HepG2 (cell line): Measurements from ENCODE around the gene CCNB1IP1. TPM values are rescaled to one million over a fixed set of nuclear protein-coding genes. Genes with fewer than 3 reads are reported as not detected.

Source experiments
- ATF1 ChIP-seq: IDR thresholded peaks from 2 replicates; pipeline ENCODE4 v1.6.1; 2016; ENCODE audit warnings: mild to moderate bottlenecking, control low read depth
- BCLAF1 ChIP-seq: fragments of 450-650 bp; IDR thresholded peaks from 2 replicates; pipeline ENCODE4 v1.6.1; 2017; ENCODE audit warnings: mild to moderate bottlenecking
- EHMT2 ChIP-seq: fragments of 200-600 bp; sonication (generic); IDR thresholded peaks from 2 replicates; pipeline ENCODE4 v1.7.0; 2017; ENCODE audit warnings: antibody characterized with exemption, low read depth, low read length, borderline replicate concordance
- ELF1 ChIP-seq: sonication (generic); formaldehyde crosslinking; IDR thresholded peaks from 2 replicates; pipeline ENCODE4 v1.4.0; 2020; ENCODE audit warnings: missing genetic modification reagents
- HDAC2 ChIP-seq: sonication (generic); formaldehyde crosslinking; IDR thresholded peaks from 2 replicates; pipeline ENCODE4 v1.4.0; 2020; ENCODE audit warnings: missing genetic modification reagents
- HES4 ChIP-seq: sonication (generic); formaldehyde crosslinking; IDR thresholded peaks from 2 replicates; pipeline ENCODE4 v1.9.0; 2021; ENCODE audit warnings: mild to moderate bottlenecking, missing genetic modification reagents, borderline replicate concordance
- KDM2A ChIP-seq: sonication (generic); formaldehyde crosslinking; IDR thresholded peaks from 2 replicates; pipeline ENCODE4 v1.4.0; 2020; ENCODE audit warnings: low read depth, missing genetic modification reagents, borderline replicate concordance
- NCOA1 ChIP-seq: sonication (generic); formaldehyde crosslinking; IDR thresholded peaks from 2 replicates; pipeline ENCODE4 v1.9.0; 2021; ENCODE audit warnings: missing genetic modification reagents
- NCOA2 ChIP-seq: sonication (generic); formaldehyde crosslinking; IDR thresholded peaks from 2 replicates; pipeline ENCODE4 v1.8.0; 2022; ENCODE audit warnings: inconsistent platforms
- SAP130 ChIP-seq: IDR thresholded peaks from 2 replicates; pipeline ENCODE4 v1.6.1; 2016; ENCODE audit warnings: low read depth
- SIN3B ChIP-seq: fragments of 150-350 bp; IDR thresholded peaks from 2 replicates; pipeline ENCODE4 v1.6.1; 2014; ENCODE audit warnings: low read length
- TCF12 ChIP-seq, 2 experiments: fragments of 450-650 bp in 1 of 2; sonication (generic) in 1 of 2; formaldehyde crosslinking in 1 of 2; IDR thresholded peaks; 2 replicates each; pipeline versions ENCODE4 v1.6.1 to v1.8.0; 2017 to 2022; ENCODE audit warnings: antibody characterized with exemption in 1 of 2, mild to moderate bottlenecking in 1 of 2, missing genetic modification reagents in 1 of 2, moderate library complexity in 1 of 2
- TRIM24 ChIP-seq: sonication (generic); formaldehyde crosslinking; IDR thresholded peaks from 2 replicates; pipeline ENCODE4 v1.8.0; 2022; ENCODE audit warnings: mild to moderate bottlenecking, missing genetic modification reagents
- ZNF292 ChIP-seq: sonication (generic); formaldehyde crosslinking; IDR thresholded peaks from 2 replicates; pipeline ENCODE4 v1.8.1; 2022; ENCODE audit warnings: mild to moderate bottlenecking, low read depth, missing genetic modification reagents, borderline replicate concordance
- ZNF761 ChIP-seq: sonication (generic); formaldehyde crosslinking; conservative IDR thresholded peaks from 2 replicates; pipeline ENCODE4 v1.4.0; 2020; ENCODE audit warnings: mild to moderate bottlenecking, missing genetic modification reagents
- ZSCAN5A ChIP-seq: sonication (generic); formaldehyde crosslinking; IDR thresholded peaks from 2 replicates; pipeline ENCODE4 v1.8.0; 2022; ENCODE audit warnings: mild to moderate bottlenecking, missing genetic modification reagents, borderline replicate concordance
- polyA plus RNA-seq, 8 experiments: library from polyadenylated mRNA; depleted of rRNA in 3 of 8; stranded (reverse) in 7 of 8; unstranded in 1 of 8; fragments of >200 nt; fragmentation: Illumina TruSeq in 4 of 8; extraction: Trizol in 4 of 8; gene quantifications; 2 replicates each; pipeline versions ENCODE4 v1.2.1 to v1.2.3, GENCODE V29; 2011 to 2016; ENCODE audit warnings: low read depth in 4 of 8, missing spikeins in 1 of 8, mixed read lengths in 1 of 8; ENCODE audit not compliant: insufficient read depth in 1 of 8
- total RNA-seq, 5 experiments: library from RNA; depleted of rRNA; stranded (reverse); fragments of >200 nt; fragmentation: Illumina TruSeq; extraction: Trizol; gene quantifications; 2 replicates each; pipeline ENCODE4 v1.2.3, GENCODE V29; 2016; ENCODE audit warnings: low read depth in 1 of 5
- TF ChIP-seq, protein P1 (sequence below): sonication (generic); formaldehyde crosslinking; IDR thresholded peaks from 2 replicates; pipeline ENCODE4 v1.4.0; 2020; ENCODE audit warnings: mild to moderate bottlenecking, low read depth, missing genetic modification reagents
- TF ChIP-seq, protein P2 (sequence below): sonication (generic); formaldehyde crosslinking; conservative IDR thresholded peaks from 2 replicates; pipeline ENCODE4 v1.4.0; 2020; ENCODE audit warnings: missing genetic modification reagents
- TF ChIP-seq, protein P3 (sequence below): IDR thresholded peaks from 2 replicates; pipeline ENCODE4 v1.6.1; 2016; ENCODE audit warnings: mild to moderate bottlenecking

CCNB1IP1 gene
- total and polyA plus RNA-seq, 2 of the 13 experiments (the other 11 are each of a cell fraction or from before 2014, with no cell fraction given), result 98.3 to 125 TPM

GRCh38 chr14:20305265-20306078 lies 27.6 kb downstream of the CCNB1IP1 start, which contains the start of gene TTC5 (continued):
- TF ChIP-seq, protein P1, sequence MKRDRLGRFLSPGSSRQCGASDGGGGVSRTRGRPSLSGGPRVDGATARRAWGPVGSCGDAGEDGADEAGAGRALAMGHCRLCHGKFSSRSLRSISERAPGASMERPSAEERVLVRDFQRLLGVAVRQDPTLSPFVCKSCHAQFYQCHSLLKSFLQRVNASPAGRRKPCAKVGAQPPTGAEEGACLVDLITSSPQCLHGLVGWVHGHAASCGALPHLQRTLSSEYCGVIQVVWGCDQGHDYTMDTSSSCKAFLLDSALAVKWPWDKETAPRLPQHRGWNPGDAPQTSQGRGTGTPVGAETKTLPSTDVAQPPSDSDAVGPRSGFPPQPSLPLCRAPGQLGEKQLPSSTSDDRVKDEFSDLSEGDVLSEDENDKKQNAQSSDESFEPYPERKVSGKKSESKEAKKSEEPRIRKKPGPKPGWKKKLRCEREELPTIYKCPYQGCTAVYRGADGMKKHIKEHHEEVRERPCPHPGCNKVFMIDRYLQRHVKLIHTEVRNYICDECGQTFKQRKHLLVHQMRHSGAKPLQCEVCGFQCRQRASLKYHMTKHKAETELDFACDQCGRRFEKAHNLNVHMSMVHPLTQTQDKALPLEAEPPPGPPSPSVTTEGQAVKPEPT (CRISPR knock-in tag), result no peak
- peak; percentile 81 for TF ChIP-seq ZNF761 (CRISPR knock-in tag)
- no peak for TF ChIP-seq TRIM24 (CRISPR knock-in tag)
- peak; percentile 82; the same call in 1 of the 2 replicates for TF ChIP-seq ZNF292 (CRISPR knock-in tag)
- TF ChIP-seq ELF1 (CRISPR knock-in tag), result peak; percentile 50
- TF ChIP-seq ZSCAN5A (CRISPR knock-in tag), result peak; percentile 80; the same call in 1 of the 2 replicates
- no peak for TF ChIP-seq ATF1 (CRISPR knock-in tag)
- peak; percentile 97 for TF ChIP-seq SAP130 (CRISPR knock-in tag)
- TF ChIP-seq HDAC2, result peak; percentile 66
- TF ChIP-seq, protein P2, sequence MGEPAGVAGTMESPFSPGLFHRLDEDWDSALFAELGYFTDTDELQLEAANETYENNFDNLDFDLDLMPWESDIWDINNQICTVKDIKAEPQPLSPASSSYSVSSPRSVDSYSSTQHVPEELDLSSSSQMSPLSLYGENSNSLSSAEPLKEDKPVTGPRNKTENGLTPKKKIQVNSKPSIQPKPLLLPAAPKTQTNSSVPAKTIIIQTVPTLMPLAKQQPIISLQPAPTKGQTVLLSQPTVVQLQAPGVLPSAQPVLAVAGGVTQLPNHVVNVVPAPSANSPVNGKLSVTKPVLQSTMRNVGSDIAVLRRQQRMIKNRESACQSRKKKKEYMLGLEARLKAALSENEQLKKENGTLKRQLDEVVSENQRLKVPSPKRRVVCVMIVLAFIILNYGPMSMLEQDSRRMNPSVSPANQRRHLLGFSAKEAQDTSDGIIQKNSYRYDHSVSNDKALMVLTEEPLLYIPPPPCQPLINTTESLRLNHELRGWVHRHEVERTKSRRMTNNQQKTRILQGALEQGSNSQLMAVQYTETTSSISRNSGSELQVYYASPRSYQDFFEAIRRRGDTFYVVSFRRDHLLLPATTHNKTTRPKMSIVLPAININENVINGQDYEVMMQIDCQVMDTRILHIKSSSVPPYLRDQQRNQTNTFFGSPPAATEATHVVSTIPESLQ (CRISPR knock-in tag), result no peak
- TF ChIP-seq NCOA1 (CRISPR knock-in tag), result no peak
- TF ChIP-seq, protein P3, sequence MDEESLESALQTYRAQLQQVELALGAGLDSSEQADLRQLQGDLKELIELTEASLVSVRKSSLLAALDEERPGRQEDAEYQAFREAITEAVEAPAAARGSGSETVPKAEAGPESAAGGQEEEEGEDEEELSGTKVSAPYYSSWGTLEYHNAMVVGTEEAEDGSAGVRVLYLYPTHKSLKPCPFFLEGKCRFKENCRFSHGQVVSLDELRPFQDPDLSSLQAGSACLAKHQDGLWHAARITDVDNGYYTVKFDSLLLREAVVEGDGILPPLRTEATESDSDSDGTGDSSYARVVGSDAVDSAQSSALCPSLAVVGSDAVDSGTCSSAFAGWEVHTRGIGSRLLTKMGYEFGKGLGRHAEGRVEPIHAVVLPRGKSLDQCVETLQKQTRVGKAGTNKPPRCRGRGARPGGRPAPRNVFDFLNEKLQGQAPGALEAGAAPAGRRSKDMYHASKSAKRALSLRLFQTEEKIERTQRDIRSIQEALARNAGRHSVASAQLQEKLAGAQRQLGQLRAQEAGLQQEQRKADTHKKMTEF (CRISPR knock-in tag), result peak; percentile 81; the same call in 1 of the 2 replicates
- no peak for TF ChIP-seq TCF12 (IDR thresholded peaks at IDR 0.05)
- TF ChIP-seq TCF12 (CRISPR knock-in tag; IDR thresholded peaks at IDR 0.05), result 0 out of 2 replicates have a peak, but pooled peaks have one; percentile 45
- TF ChIP-seq BCLAF1, result no peak
- TF ChIP-seq NCOA2 (CRISPR knock-in tag), result peak; percentile 49; the same call in 1 of the 2 replicates
- peak; percentile 92 for TF ChIP-seq KDM2A
- peak; percentile 69; the same call in 1 of the 2 replicates for TF ChIP-seq EHMT2
- peak; percentile 86; the same call in 1 of the 2 replicates for TF ChIP-seq SIN3B
- TF ChIP-seq HES4 (CRISPR knock-in tag), result 0 out of 2 replicates have a peak, but pooled peaks have one; percentile 30
